Measurements from ENCODE around the gene SLC2A10.

GRCh38 chr20:46678516-46678915 lies 30.9 kb upstream of the SLC2A10 start:
- TF ChIP-seq EZH2phosphoT487 (IDR thresholded peaks at IDR 0.05; ENCODE audit: borderline replicate concordance, low read length) = no peak
- TF ChIP-seq CTCF (conservative IDR thresholded peaks at IDR 0.05; ENCODE audit: low read depth, low read length) = no peak
